Fibroblast of skin of left biceps (primary cell): ENCODE measurements around the gene MIGA2.

Source experiments
- DNase-seq, 2 experiments: peaks; one replicate each; pipeline ENCODE4 v3.0.0-alpha.2; 2013; ENCODE audit warnings: low read depth in 2 of 2

MIGA2 gene

DNA sequence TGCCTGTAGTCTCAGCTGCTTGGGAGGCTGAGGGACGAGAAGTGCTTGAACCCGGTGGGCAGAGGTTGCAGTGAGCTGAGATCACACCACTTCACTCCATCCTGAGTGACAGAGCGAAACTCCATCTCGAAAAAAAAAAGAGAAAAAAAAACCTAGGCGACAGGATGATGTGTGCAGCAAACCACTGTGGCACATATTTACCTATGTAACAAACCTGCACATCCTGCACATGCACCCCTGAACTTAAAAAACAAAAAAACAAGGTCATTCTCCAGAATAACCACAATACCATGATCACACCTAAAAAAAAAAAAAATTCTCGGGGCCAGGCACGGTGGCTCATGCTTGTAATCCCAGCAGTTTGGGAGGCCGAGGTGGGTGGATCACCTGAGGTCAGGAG is 37.0 kb downstream of the MIGA2 start:
- DNase-seq: no peak

DNA sequence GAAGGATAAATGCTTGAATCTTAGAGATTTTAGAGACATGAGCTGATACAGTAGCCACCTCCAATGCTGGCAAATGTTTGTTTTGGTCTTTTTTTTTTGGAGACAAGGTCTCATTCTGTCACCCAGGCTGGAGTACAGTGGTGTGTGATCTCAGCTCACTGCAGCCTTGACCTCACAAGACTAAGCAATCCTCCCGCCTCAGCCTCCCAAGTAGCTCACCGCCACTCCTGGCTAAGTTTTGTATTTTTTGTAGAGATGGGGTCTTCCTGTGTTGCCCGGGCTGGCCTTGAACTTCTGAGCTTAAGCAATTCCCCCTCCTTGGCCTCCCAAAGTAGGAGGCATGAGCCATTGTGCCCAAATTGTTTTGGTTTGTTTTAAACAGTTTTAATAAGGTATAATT is 37.7 kb downstream of the MIGA2 start:
- no peak for DNase-seq

DNA sequence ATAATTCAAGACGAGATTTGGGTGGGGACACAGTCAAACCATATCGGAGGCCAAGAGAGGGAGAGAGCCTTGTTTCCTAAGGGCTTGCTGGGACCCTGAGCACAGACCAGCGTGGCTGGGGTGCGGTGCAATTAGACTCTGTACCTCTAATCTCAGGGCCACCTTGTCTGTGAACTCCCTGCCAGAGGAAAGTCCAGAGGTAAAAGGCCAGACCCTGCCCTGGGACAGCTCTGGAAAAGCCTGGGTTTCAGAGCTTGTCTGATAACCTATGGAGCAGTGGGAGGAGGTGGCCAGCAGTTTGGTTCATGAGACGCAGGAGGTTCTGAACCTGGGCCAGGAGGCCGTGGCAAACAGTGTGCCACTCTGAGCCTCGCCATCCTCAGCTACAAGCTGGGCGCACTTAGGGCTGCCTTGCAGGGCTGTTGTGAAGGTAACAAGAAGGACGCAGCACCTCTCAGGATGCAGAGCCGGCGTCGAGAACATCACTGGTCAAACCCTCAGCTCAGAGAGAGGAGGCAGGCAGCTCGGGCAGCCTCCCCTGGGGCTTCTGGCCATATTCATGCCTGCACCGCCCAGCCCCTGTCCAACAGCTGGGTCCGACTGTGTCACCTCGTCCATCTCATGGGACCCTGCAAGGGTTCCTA is 39.7 kb downstream of the MIGA2 start:
- DNase-seq: no peak

DNA sequence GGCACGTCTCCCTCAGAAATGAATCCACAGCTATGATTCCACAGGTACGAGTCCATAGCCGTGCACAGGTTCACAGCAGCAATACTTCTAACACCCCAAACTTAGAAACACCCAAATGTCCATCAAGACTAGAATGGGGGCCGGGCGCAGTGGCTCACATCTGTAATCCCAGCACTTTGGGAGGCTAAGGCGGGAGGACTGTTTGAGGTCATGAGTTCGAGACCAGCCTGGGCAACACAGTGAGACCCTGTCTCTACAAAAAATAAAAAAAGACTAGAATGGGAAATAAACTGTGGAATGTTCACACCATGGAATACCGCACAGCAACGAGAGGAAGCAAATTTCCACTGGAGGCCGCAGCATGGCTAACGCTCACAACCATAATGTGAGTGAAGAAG is 40.2 kb downstream of the MIGA2 start:
- DNase-seq: no peak

DNA sequence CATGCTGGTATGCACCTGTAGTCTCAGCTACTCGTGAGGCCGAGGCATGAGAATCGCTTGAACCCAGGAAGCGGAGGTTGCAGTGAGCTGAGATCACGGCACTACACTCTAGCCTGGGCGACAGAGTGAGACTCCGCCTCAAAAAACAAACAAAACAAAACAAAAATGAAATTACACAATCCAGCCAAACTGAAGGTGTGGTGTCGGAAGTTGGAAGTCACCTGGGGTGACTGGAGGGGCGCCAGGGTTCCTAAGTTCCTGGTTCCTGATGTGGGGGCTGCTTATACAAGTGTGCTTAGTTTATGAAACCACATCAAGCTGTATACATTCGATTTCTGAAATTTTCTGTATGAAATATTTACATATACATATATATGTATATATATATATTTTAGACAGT is 40.8 kb downstream of the MIGA2 start:
- no peak for DNase-seq

DNA sequence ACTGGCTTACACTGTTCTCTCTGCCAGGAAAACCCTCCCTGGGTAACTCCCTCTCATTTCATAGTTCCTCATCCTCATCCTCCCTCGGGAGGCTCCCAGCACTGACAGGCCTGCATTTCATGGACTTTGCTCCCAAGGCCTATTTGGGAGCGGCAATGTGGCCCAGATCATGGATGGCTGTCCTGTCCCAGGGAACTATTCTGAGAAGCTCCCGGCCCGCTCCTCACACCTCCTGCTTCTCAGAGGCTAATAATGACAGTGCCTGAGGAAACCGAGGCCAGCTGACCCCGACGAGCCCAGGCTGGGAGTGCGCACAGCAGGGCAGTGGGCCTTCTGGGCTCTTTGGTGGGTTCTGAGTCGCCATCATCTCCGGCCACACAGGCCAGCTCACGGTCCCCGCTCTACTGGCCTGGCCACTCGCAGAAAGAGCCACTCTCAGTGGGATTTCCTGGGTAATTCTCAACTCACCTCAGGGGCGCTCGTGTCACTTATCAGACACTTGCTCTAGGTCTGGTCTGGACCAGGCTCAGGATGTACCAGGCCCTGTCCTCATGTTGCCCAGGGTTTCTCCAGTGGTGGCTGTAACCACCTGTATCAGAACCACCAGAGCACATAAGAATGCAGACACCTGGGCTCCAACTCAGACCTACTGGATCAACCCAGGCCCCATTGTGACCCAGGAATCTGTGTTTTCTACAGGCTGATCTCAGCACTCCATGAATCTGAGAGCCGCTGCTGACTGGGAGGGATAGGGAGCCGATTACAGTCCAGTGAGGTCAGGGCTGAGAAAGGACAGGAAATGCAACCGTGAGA is 42.5 kb downstream of the MIGA2 start:
- DNase-seq: no peak

DNA sequence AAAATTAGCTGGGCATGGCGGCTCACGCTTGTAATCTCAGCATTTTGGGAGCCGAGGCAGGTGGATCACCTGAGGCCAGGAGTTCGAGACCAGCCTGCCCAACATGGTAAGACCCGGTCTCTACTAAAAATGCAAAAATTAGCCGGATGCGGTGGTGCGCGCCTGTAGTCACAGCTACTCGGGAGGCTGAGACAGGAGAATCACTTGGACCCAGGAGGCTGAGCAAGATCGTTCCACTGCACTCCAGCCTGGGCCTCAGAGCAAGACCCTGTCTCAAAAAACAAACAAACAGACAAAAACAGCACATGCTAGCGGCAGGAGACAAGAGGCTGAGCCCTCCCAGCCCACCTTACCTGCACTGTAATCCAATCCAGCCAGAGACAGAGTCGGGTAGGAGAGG is 43.4 kb downstream of the MIGA2 start:
- DNase-seq: no peak

DNA sequence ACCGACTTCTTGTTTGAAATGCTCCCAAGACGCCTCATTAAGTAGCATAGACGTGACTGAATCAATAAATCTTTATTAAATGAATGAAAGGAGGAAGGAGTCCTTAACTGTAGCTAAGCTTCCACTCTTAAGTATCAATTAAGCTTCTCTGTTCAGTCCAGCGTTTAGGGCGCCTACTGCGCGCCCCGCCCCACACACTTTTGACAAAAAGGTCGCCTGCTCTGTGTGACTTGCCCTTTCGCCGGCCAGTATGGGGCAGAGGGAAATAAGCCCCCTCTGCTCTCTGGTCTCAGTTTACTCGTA is 43.8 kb downstream of the MIGA2 start:
- DNase-seq: no peak

DNA sequence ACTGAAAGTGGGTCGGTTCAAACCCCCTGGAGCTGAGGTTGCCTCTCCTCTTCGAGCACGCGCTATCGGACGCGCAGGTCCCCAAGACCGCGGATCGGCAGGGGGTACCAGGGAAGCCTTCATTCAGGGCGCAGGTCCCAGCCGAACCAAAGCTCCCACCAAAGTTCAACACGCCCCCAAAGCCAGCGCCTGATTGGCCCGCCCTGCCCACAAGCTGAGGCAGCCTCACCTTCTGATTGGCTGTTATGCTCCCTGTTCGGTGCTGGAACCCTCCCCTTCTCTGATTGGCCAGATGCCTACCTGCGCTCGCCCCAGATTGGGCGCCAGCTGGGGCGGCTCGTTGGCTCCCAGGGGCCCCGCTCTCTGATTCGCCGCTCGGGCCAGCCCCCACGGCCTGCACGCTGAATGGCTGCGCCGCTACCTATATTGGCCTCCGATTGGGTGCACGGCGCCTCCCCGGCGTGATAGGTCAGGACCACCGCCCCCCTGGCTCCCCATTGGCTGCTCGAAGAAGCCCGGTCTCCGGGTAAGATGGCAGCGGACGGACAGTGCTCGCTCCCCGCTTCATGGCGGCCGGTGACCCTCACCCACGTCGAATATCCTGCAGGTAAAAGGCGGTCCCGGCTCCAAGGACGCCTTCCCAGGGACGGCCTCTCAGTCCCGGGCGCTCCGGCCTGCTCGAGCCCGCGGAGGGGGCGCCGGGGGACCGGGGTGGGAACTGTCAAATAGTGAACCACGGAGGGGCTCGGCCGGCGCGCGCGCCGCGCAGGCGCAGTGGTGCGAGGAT is 44.4 kb downstream of the MIGA2 start, which contains the start of gene DOLPP1:
Gene DOLPP1, plus strand, starts transcription at position 511 of the 787 bp plus-strand sequence. Its CDS starts 21 bp downstream, at position 532.
- peak; percentile 99 for DNase-seq

DNA sequence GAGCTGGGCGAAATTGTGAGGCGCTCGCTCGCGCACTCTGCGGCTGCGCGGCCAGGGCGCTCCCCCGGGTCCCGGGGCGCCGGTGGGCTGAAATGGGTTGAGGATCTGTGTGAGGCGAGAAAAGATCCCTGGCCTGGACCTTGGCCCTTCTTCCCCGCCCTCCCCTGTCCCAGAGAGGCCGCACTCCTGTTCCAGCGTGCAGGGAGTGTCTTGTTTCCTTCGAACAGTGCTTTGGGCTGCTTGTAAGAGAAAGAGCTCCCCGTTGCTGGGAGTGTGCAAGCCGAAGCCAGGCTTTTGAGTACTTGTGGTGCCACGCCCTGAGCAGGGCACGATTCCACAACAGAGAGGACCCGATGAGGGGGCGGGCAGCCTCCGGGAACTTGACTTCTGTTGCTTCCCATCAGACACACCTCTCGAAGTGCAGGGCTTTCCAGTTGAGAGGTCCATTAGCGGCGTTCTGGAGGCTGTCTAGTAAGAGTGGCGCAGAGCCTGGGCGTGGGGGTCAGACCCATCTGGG is 45.0 kb downstream of the MIGA2 start:
- no peak for DNase-seq

DNA sequence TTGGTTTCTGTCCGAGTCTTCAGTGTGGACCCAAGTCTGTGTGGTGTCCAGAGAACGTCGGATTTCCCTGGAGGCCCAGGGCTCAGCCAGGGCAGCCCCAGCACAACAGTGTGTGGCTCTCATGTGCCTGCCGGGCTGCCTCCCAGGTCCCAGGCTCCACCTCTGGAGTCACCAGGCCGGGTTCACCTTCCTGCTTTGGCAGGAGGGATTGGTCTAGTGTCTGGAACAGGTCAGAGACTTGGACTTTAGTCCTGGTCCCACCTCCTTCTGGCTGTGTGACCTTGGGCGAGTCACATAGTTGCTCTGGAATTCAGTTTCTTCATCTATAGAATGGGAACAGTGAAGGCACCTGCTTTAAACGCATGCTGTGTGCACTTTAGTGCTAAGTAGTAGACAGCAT is 47.7 kb downstream of the MIGA2 start:
- DNase-seq: no peak

DNA sequence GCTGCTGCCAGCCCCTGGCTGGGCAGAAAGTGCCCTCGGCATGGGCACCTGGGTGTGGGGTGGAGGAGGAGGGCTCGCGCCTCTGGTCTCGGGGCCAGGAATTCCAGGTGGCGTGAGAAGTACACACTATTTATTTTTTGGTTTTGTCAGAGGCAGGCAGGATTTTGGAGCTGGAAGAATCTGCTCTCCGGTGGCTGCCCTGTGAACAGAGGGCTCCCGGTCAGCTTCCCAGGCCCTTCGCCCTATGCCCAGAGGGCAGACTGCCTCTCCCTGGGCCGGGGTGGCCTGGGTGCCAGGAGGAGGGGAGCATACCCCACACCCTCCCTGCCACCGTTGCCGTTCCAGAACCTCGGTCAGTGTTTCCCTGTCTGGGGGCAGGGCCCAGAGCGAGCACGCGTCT is 52.8 kb downstream of the MIGA2 start:
- no peak for DNase-seq

DNA sequence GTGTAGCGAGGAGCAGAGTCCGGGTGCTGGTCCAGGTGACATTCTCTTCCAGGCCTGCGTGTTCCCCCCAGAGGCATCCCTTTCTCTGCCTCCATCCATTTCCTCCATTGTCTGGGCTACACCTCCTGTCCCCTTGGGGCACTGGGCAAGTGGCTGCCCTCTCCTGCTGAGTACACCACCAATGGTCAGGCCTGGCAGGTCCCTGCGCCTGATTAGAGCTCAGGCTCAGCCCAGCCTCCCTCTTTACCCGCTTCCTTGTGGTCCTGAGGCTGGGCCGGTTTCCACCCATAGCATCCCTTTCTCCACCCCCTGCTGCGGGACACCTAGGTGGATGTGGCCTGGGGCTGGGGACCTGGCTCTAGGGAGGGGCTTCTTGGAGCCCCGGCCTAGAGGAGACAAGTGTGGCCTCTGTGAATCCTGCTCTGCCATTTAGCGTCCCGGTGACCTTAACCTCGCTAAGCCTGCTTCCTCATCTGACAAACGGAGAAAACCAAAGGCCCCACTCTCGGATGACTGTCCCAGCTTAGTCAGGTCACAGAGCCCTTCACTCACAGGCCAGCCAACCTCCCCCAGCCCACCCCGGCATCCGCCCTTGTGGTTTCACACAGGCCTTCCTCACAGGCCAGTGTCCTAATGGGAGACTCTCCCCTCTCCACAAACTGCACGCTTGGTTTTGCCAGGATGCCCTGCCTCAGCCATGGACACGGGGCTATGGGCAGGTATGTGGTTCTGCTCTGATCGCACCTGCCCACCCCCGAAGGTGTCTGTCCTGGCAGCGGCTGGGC is 57.4 kb downstream of the MIGA2 start:
- DNase-seq: no peak

DNA sequence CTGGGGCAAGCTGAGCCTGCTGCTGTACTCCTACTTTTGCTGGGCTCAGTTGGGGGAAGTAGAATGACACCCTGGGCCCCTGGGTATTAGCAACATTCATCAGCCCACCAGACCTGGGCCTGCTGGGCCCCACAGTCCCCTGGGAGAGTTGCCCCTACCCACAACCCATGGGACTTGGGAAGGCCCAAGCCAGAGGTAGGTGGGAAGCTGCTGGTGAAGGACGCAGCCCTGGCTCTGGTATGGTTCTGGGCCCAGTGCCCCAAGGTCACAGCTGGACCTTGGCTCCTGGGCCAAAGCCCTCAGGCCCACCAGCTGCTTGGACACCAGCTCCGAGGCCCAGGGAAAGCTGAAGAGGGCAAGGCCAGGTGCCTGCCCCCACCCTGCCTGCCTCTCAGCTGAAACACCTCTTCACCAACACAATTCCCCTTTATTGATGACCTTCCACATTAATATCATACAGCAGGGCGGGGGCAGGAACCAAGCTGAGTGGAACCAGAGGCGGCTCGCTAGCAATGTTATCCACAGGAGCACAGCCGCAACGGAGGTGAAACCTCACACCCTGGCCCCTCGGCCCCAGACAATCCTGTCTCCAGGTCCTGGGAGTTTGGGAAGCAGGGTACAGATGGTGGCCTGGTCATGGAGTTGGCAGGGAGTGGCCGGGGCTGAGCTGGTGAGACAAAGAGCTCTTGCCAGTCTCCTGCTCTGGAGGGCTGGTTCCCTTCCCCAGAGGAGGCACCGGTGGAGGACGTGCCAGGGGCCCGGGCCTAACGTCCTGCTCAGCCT is 58.2 kb downstream of the MIGA2 start:
- DNase-seq: no peak

DNA sequence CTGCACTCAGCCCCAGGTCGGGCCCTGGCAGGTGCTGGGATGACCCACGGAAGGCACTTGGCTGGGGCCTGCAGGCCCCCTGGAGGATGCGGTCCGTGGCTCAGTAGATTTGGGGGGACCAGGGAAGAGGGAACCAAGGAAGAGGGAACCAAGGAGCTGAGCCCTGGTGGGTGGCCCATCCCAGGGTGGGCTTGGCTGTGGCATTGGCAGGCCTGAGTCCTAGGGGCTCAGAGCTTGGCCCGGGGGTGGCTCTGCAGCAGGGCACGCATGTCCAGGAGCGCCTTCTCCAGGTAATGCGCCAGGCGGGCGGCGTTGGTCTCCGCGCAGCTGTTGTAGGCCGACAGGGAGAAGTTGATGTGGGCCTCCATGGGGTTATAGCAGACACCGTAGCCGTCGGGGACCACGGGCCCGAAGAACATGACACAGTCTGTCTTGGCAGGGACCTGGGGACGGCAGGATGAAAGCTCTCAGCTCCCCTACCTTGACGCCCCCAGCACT is 58.8 kb downstream of the MIGA2 start:
- no peak for DNase-seq

DNA sequence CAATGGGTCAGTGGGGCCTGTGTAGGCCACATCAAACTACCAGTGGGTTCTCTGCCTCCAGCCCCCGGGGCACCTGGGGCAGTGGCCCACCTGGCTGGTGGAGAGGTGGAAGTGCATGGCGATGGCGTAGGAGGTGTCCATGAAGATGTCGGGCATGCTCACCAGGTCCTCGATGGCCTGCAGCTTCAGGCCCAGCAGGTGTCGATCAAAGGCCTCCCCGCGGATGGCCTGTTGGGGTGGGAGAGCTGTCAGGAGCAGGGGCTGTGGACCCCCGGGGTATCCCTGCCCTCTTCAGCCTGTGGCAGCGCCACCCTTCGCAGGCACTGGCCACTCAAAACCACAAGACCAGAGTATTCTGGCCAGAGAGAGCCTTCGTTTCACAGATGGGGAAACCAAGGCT is 59.5 kb downstream of the MIGA2 start:
- no peak for DNase-seq

DNA sequence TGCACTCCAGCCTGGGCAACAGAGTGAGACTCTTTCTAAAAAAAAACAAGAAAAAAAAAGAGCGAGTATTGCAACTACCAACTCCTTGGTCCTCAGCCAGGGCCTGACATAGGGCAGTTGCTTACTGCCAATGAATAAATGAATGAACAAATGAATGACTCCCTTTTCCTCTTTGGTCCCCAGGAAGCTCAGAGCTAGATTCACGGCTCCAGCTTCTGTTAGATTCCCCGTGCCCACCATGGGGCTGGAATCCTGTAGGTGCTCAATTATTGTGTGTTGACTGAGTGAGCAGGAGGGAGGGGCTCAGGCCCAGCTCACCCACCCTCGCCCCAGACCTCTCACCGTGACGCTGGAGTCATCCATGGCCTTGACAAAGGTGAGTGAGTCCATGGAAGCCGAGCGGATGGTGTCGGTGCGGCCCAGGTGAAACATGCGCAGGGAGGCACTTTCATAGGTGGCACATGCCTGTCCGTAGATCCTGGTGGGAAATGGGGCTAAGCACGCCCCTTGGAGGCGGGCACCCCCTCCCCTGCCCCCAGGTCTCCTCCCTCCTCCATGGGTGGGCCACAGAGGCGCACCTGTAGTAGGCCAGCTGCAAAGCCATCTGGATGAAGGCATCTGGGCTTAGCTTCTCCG is 61.4 kb downstream of the MIGA2 start:
- DNase-seq: no peak

DNA sequence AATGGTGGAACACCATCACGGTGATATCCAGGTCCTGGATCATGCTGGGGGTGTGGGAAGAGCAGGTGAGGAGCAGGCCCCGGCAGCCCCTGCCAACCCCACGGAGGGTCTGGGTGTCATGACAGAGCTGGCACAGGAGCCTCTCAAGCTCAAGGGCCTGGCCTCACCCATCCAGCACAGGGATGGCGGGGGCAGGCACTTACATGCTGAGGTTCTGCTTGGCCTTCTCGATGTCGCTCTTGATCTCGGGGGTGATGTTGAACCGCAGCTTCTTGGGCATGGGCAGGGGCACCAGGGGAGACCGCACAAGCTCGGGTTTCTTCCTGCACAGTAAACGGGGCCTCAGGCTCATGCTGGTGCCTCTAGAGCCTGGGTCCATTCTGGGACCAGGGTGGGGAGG is 61.9 kb downstream of the MIGA2 start:
- no peak for DNase-seq

DNA sequence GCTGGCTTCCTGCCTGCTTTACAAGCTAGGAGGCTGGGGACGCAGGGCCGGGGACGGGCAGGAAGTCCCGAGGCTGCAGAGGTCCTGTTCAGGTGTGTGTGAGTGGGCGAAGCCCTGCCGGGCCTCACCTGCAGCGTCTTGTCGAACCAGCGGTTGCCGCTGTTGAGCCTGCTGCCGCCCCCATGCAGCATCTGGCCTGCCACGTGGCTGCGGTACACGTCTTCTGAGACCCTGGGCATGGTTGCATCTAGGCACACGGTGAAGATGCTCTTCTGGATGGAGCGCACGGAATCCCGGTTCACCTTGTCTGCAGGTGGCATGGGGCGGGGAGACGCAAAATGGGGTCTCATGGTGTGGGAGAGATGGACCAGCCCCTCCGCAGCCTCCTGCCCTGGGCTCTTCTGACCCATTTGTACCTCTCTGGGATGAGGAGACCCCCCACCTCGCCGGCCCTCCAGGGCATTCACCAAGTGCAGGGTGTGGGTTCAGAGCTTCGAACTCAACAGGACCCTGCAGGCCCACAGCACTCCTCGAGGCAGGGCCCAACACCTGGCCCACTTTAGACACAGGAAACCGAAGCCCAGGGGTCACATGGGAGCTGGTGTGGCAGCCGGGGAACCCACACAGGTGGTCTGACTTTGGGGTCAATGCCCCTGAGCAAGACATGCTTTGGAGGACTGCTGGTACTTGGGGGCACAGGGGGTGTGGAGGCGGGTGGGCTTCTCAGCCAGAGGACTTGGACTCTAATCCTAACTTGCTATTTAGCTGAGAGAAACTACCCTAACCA is 64.2 kb downstream of the MIGA2 start:
- DNase-seq: no peak

DNA sequence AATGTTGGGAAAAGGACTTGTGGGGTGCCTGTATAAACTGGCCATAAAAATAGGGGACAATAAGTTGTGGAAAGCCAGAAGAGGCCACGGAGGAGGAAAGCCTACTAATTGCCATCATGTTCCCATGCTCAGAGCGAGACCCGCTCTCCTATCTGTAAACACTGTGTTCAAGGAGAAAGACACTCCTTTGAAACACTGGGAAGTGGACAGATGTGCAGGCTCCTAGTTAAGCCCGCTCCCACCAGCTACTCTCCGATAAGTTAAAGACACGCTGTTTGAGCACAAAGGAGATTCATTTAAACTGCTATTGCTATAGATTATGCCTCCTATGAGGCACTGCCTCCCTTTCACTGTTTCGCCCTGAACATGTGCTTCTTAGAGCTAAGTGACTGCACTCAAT is 64.9 kb downstream of the MIGA2 start:
- no peak for DNase-seq
